GM12878 (cell line): ENCODE data around the gene PLCG2. TPM values are rescaled to one million over a fixed set of nuclear protein-coding genes. Genes with fewer than 3 reads are reported as not detected.

Source experiments
- CBFB ChIP-seq: IDR thresholded peaks from 2 replicates; pipeline ENCODE4 v1.6.1; 2016; ENCODE audit warnings: antibody characterized with exemption, low read depth
- CEBPB ChIP-seq, 2 experiments: fragments of 150-350 bp in 1 of 2; IDR thresholded peaks; 2 replicates each; pipeline ENCODE4 v1.6.1; 2012 to 2014; ENCODE audit warnings: low read depth in 2 of 2, low read length in 2 of 2, borderline replicate concordance in 1 of 2, inconsistent platforms in 1 of 2
- CHD4 ChIP-seq: fragments of 200-600 bp; sonication (generic); IDR thresholded peaks from 2 replicates; pipeline ENCODE4 v1.6.1; 2016; ENCODE audit warnings: mild to moderate bottlenecking
- CREB1 ChIP-seq: IDR thresholded peaks from 2 replicates; pipeline ENCODE4 v1.6.1; 2012; ENCODE audit warnings: low read depth, mild to moderate bottlenecking, inconsistent platforms
- IRF5 ChIP-seq: fragments of 450-650 bp; IDR thresholded peaks from 2 replicates; pipeline ENCODE4 v1.6.1; 2017; ENCODE audit warnings: borderline replicate concordance
- MTA2 ChIP-seq: fragments of 450-650 bp; IDR thresholded peaks from 2 replicates; pipeline ENCODE4 v1.6.1; 2016; ENCODE audit warnings: low read depth, mild to moderate bottlenecking, moderate library complexity
- PRDM15 ChIP-seq: fragments of 450-650 bp; formaldehyde crosslinking; IDR thresholded peaks from 2 replicates; pipeline ENCODE4 v1.4.0; 2020; ENCODE audit warnings: mild to moderate bottlenecking, moderate library complexity
- SMARCA5 ChIP-seq: fragments of 450-650 bp; IDR thresholded peaks from 2 replicates; pipeline ENCODE4 v1.6.1; 2017; ENCODE audit warnings: mild to moderate bottlenecking
- TBL1XR1 ChIP-seq: IDR thresholded peaks from 2 replicates; pipeline ENCODE4 v1.6.1; 2012; ENCODE audit warnings: low read depth, low read length, improper control_type of control experiment
- ZBTB33 ChIP-seq: fragments of 450-650 bp; IDR thresholded peaks from 2 replicates; pipeline ENCODE4 v1.6.1; 2017; ENCODE audit warnings: mild to moderate bottlenecking
- polyA plus RNA-seq, 11 experiments: library from polyadenylated mRNA; depleted of rRNA in 4 of 11; unstranded in 6 of 11; stranded (reverse) in 5 of 11; fragments of >200 nt; fragmentation: Nextera tagmentation in 4 of 11; fragmentation: Illumina TruSeq in 1 of 11; extraction: Ambion mirVana in 4 of 11; extraction: Trizol in 1 of 11; gene quantifications; 1 replicate in 1 of 11; 2 replicates in 10 of 11; pipeline versions ENCODE4 v1.2.1 to v1.2.3, GENCODE V29; 2011 to 2016; ENCODE audit warnings: inconsistent platforms in 2 of 11, missing spikeins in 2 of 11, low read depth in 1 of 11
- total RNA-seq, 4 experiments: library from RNA; depleted of rRNA in 3 of 4; stranded (reverse); fragments of >200 nt in 3 of 4; fragmentation: Illumina TruSeq in 1 of 4; extraction: Trizol in 1 of 4; gene quantifications; 2 replicates each; pipeline versions ENCODE4 v1.2.1 to v1.2.3, GENCODE V29; 2013 to 2021

Gene PLCG2
- total and polyA plus RNA-seq, 10 of the 15 experiments (the other 5 are each of a cell fraction or from before 2014, with no cell fraction given) = 47.6 to 256 (median 149) TPM

GRCh38 chr16:81843243-81843582 is 64.1 kb downstream of the PLCG2 start (continued):
- TF ChIP-seq CREB1 (no peak), TBL1XR1 (no peak), IRF5 (no peak), PRDM15 (no peak), CHD4 (no peak), MTA2 (no peak), ZBTB33 (no peak), CBFB (no peak), CEBPB (IDR thresholded peaks at IDR 0.05; ENCODE audit: borderline replicate concordance in 1 of 2, low read depth in 2 of 2, low read length in 2 of 2) (no peak), SMARCA5 (no peak)
